Retinal pigment epithelial cell (primary cell): ENCODE results near the gene GRIK1.

Experiments
- DNase-seq: peaks from one replicate; pipeline ENCODE4 v3.0.0-alpha.2; 2010; ENCODE audit warnings: low read depth
- H3K4me3 ChIP-seq: 2 replicates; pipeline ENCODE4 v1.5.1; 2011; ENCODE audit warnings: mild to moderate bottlenecking, low read length, control low read depth, moderate library complexity
- CTCF ChIP-seq: conservative IDR thresholded peaks from 2 replicates; pipeline ENCODE4 v1.5.1; 2011; ENCODE audit warnings: low read depth, low read length, control low read depth, inconsistent platforms

GRIK1 gene

DNA sequence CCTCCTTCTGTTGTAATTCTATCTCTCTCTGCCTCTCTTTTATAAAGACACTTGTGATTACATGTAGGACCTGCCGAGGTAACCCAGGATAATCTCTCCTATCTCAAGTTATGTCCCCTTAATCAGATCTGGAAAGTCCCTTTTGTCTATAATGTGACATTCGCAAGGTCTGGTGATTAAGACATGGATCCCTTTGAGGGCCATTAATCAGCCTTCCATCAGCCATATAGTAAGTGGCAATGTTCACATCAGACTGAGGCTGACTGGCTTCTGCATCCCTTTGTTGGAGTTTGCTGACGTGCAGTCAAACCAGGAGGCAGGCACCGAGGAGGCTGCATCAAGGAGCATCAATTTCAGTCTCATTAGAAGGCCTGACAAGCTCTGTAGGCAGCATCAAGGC, 431.5 kb downstream of the GRIK1 start:
- TF ChIP-seq CTCF, result no peak
- no peak overlapping the region for H3K4me3 ChIP-seq
- DNase-seq, result no peak

- no peak for TF ChIP-seq CTCF
- no peak overlapping the region for H3K4me3 ChIP-seq
- DNase-seq, result no peak
Observed at GRCh38 chr21:29506947-29507346, 432.8 kb downstream of the GRIK1 start.

DNA sequence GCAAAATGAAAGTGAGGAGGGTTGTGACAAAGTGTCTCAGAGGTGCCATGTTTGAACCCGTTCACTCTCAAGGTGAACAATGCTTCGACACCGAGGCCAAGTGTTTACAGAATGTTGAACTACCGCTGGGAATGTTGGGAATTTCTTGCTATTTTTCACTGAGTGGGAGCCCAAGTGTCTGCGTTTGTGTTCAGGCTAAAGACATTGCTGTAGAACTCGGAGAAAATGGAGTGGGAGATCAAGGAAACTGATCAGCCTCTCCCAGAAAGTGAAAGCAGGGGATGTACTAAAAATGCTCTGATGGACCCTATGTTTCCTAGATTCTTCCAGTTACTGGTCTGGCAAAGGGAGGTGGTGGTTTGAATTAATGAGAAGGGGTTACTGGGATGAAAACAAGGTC, 433.6 kb downstream of the GRIK1 start:
- H3K4me3 ChIP-seq, result no peak overlapping the region
- no peak for TF ChIP-seq CTCF
- DNase-seq, result no peak

DNA sequence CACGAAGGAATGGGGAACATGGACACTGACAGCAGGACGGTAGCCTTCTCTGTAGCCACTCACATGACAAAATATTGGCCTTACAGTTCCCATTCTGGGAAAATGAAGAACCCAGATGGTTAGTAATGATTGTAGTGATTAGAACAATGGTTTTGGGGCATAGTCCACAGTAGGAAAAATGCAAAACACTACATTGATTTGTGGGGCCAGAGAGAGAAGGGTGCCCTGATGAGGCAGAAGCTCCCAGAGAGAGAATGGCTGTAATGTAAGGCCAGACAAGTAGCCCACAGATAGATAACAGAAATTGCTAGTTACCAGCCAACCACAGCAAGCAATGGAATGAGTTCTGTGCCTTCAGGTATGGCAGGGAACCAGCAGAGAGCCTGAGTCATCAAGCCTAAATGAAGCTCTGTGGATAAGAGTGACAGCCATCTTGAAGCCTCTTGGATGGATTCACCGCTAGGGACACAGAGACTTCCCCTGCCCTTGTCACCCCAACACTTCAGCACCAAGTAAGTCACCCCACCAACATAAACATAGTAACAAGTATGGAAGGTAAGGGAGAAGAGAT, 435.0 kb downstream of the GRIK1 start:
- no peak for DNase-seq
- no peak for TF ChIP-seq CTCF
- no peak overlapping the region for H3K4me3 ChIP-seq

DNA sequence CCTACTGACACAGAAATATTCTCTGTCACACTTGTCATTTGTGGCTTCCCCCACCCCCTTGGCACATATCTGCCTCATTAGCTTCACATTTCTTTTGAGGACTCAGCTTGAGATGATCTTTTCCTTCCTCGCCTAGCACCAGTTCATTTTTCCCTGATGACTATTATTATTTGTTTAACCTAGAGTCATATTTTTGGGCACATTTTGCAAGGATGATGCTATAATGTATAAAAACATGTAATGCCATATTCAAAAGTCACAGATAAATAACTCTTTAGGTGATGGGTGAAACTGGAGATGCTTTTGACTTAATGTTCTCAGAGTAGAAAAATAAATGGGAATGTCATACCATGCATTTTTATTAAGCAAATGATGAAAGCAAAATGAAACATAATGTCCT, 438.3 kb downstream of the GRIK1 start:
- H3K4me3 ChIP-seq, result no peak overlapping the region
- TF ChIP-seq CTCF, result no peak
- no peak for DNase-seq

DNA sequence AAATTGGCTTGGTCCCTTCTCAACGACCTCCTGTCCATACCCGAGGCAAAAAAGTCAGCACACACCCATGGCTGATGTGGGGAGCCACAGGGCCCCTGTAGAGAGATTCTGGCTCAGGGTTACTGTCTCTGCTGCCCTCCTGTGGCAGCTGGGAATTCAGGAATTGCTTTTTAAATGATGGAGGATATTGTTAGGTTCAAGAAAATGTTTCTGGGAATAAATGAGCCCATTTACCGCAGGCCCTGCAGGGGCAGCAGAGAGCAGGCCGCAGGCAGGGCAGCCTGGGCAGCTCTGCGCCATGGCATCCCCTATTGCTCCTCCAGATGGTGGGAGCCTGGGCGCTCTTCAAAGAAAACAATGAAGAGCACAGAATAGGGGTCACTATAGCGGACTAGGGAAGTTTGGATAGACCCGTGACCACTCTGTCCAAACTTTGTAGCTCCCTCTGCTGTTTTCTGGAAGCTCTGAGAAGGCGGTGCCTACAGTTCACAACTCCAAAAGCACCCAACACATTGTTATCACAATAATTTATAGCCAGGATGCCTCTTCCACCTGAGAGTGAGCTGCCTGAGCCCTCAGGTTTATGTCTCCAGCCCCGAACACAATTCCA, 440.0 kb downstream of the GRIK1 start:
- DNase-seq, result no peak
- no peak overlapping the region for H3K4me3 ChIP-seq

More for the DNA sequence above, 440.0 kb downstream of the GRIK1 start:
- TF ChIP-seq CTCF, result peak; percentile 59
